ENCODE measurements around the gene XPO4.
"Not testable (repeated sequence)": the region's sequence is repeated elsewhere in the genome, so short reads cannot be mapped to it uniquely, and the experiment has no call there.

Gene XPO4

GRCh38 chr13:20769091-20769490 is 133.5 kb downstream of the XPO4 start:
- Histone ChIP-seq H3K36me3 (ENCODE audit: control insufficient read depth, insufficient read depth, low read length) (no peaks in the 10 kb centered on the region), H3K27ac (no peak overlapping the region), H3K4me3 (ENCODE audit: low read depth, low read length) (no peak overlapping the region), H3K4me1 (no peaks in the 10 kb centered on the region), H3K27me3 (ENCODE audit: control insufficient read depth, insufficient read depth, low read length) (no peaks in the 10 kb centered on the region), H3K9me3 (ENCODE audit: control insufficient read depth, low read length) (no peaks in the 10 kb centered on the region), H3K79me2 (peaks cover 3% of the 10 kb centered on the region), H2AFZ (no peak overlapping the region), H3K9ac (no peak overlapping the region), H3K4me2 (ENCODE audit: low read length) (no peak overlapping the region)
- no peak for TF ChIP-seq CTCF (IDR thresholded peaks at IDR 0.05)

DNA sequence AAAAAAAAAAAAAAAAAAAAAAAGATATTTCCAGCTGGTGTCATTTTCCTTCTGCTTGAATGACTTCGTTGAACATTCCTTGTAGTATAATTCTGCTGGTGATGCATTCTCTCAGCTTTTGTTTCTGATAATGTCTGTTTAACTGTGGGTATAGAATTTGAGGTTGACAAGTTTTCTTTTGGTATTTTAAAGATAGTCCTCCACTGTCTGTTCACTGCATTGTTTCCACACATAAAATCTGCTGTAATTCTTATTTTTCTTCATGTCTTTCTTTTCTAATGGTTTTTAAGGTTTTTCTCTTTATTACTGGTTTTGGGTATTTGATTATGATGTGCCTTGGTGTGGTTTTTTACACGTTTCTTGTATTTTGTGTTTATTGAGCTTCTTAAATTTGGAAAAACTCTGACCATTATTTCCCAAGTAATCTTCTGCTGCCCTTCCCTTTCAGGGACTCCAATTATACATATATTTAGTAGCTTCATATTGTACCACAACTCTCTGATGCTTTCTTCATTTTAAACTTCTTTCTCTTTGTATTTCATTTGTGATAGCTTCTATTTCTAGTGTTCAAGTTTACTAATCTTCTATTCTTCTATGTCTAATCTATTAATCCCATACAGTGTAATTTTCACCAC is 135.1 kb downstream of the XPO4 start:
- Histone ChIP-seq H3K4me3 (ENCODE audit: low read depth, low read length) (no peak overlapping the region), H3K9ac (no peak overlapping the region)

GRCh38 chr13:20760872-20761271 is 141.7 kb downstream of the XPO4 start:
- no peaks in the 10 kb centered on the region for H3K4me1 ChIP-seq
- H3K4me2 ChIP-seq (ENCODE audit: low read length): no peak overlapping the region
- no peak overlapping the region for H3K27ac ChIP-seq
- H3K9ac ChIP-seq: no peak overlapping the region
- no peaks in the 10 kb centered on the region for H3K27me3 ChIP-seq (ENCODE audit: control insufficient read depth, insufficient read depth, low read length)
- H3K36me3 ChIP-seq (ENCODE audit: control insufficient read depth, insufficient read depth, low read length): no peaks in the 10 kb centered on the region
- H3K4me3 ChIP-seq (ENCODE audit: low read depth, low read length): no peak overlapping the region
- H3K9me3 ChIP-seq (ENCODE audit: control insufficient read depth, low read length): no peaks in the 10 kb centered on the region
- no peak for TF ChIP-seq CTCF (IDR thresholded peaks at IDR 0.05)
- no peaks in the 10 kb centered on the region for H3K79me2 ChIP-seq
- H2AFZ ChIP-seq: no peak overlapping the region

More for the DNA sequence above, 135.1 kb downstream of the XPO4 start:
- H3K4me2 ChIP-seq (ENCODE audit: low read length): no peak overlapping the region
- TF ChIP-seq CTCF (IDR thresholded peaks at IDR 0.05): no peak
- no peak overlapping the region for H2AFZ ChIP-seq
- H3K36me3 ChIP-seq (ENCODE audit: control insufficient read depth, insufficient read depth, low read length): no peaks in the 10 kb centered on the region
- H3K79me2 ChIP-seq: peaks cover 2% of the 10 kb centered on the region
- H3K27ac ChIP-seq: no peak overlapping the region
- H3K9me3 ChIP-seq (ENCODE audit: control insufficient read depth, low read length): no peaks in the 10 kb centered on the region
- H3K4me1 ChIP-seq: no peaks in the 10 kb centered on the region
- no peaks in the 10 kb centered on the region for H3K27me3 ChIP-seq (ENCODE audit: control insufficient read depth, insufficient read depth, low read length)

DNA sequence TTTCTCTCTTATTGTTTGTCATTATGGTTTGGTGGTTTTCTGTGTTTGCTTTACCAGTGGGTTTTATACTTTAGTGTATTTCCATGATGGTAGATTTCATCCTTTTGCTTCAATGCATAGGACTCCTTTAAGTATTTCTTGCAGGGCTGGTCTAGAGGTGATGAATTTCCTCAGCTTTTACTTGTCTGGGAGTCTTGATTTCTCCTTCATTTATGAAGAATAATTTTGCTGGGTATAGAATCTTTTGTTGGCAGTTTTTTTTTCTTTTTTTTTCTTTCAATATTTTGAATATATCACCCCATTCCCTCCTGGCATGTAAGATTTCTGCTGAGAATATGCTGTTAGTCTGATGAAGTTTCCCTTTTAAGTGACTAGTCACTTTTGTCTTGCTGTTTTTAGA is 148.5 kb downstream of the XPO4 start:
- Histone ChIP-seq H3K79me2 (no peaks in the 10 kb centered on the region), H2AFZ (no peak overlapping the region), H3K36me3 (ENCODE audit: control insufficient read depth, insufficient read depth, low read length) (no peaks in the 10 kb centered on the region), H3K9me3 (ENCODE audit: control insufficient read depth, low read length) (no peaks in the 10 kb centered on the region), H3K27me3 (ENCODE audit: control insufficient read depth, insufficient read depth, low read length) (no peaks in the 10 kb centered on the region), H3K4me3 (ENCODE audit: low read depth, low read length) (no peak overlapping the region), H3K4me1 (no peaks in the 10 kb centered on the region), H3K9ac (no peak overlapping the region), H3K4me2 (ENCODE audit: low read length) (no peak overlapping the region), H3K27ac (no peak overlapping the region)
- TF ChIP-seq CTCF (IDR thresholded peaks at IDR 0.05): no peak

GRCh38 chr13:20749377-20749776 is 153.2 kb downstream of the XPO4 start:
- Histone ChIP-seq H3K27ac (no peak overlapping the region), H3K36me3 (ENCODE audit: control insufficient read depth, insufficient read depth, low read length) (no peaks in the 10 kb centered on the region), H2AFZ (no peak overlapping the region), H3K27me3 (ENCODE audit: control insufficient read depth, insufficient read depth, low read length) (no peaks in the 10 kb centered on the region), H3K79me2 (no peaks in the 10 kb centered on the region), H3K4me2 (ENCODE audit: low read length) (no peak overlapping the region), H3K4me3 (ENCODE audit: low read depth, low read length) (no peak overlapping the region), H3K9me3 (ENCODE audit: control insufficient read depth, low read length) (no peaks in the 10 kb centered on the region), H3K4me1 (no peaks in the 10 kb centered on the region), H3K9ac (no peak overlapping the region)
- TF ChIP-seq CTCF (IDR thresholded peaks at IDR 0.05): no peak

GRCh38 chr13:20743830-20744404 is 158.6 kb downstream of the XPO4 start:
- not testable (repeated sequence) for H3K27ac ChIP-seq; H3K36me3 ChIP-seq (ENCODE audit: control insufficient read depth, insufficient read depth, low read length); H3K4me3 ChIP-seq (ENCODE audit: low read depth, low read length); H2AFZ ChIP-seq; H3K27me3 ChIP-seq (ENCODE audit: control insufficient read depth, insufficient read depth, low read length); H3K79me2 ChIP-seq; H3K9ac ChIP-seq; H3K4me1 ChIP-seq; H3K9me3 ChIP-seq (ENCODE audit: control insufficient read depth, low read length); H3K4me2 ChIP-seq (ENCODE audit: low read length)

All from parathyroid adenoma (tissue), 2 donors.